Erythroblast (primary cell): Measurements from ENCODE around the gene GAS6.
"Not testable (repeated sequence)": the region's sequence is repeated elsewhere in the genome, so short reads cannot be mapped to it uniquely, and the experiment has no call there.

Experiments used
- DNase-seq, 2 experiments: peaks; one replicate each; lab custom pipeline; 2025; lab: John Stamatoyannopoulos, UW
- GATA1 ChIP-seq: IDR thresholded peaks from 2 replicates; pipeline ENCODE4 v1.6.1; 2011; ENCODE audit warnings: low read depth, mild to moderate bottlenecking, control low read depth, low read length, moderate library complexity
- POLR2A ChIP-seq: IDR thresholded peaks from 2 replicates; pipeline ENCODE4 v1.6.1; 2011; ENCODE audit warnings: mild to moderate bottlenecking, low read length

Gene GAS6

DNA sequence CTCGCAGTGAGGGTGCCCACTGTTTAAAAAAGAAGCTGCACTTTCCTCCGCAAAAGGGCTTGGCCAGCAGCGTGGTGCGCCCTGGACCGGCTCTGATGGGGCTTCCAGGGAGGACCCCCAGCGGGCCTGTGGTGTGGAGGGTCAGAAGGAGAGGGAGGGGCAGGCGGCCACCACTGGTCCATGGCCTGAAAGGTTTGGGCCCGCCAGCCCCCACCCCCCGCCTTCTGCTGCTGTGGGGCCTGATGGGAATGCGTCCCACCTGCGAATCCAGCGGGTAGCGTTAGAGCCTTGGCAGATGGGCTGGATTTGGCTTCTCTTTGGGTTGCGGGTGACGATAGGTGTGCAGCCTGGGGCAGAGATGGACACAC, 70.2 kb downstream of the GAS6 start:
- no peak for TF ChIP-seq GATA1
- TF ChIP-seq POLR2A, result no peak
- no peak for DNase-seq

DNA sequence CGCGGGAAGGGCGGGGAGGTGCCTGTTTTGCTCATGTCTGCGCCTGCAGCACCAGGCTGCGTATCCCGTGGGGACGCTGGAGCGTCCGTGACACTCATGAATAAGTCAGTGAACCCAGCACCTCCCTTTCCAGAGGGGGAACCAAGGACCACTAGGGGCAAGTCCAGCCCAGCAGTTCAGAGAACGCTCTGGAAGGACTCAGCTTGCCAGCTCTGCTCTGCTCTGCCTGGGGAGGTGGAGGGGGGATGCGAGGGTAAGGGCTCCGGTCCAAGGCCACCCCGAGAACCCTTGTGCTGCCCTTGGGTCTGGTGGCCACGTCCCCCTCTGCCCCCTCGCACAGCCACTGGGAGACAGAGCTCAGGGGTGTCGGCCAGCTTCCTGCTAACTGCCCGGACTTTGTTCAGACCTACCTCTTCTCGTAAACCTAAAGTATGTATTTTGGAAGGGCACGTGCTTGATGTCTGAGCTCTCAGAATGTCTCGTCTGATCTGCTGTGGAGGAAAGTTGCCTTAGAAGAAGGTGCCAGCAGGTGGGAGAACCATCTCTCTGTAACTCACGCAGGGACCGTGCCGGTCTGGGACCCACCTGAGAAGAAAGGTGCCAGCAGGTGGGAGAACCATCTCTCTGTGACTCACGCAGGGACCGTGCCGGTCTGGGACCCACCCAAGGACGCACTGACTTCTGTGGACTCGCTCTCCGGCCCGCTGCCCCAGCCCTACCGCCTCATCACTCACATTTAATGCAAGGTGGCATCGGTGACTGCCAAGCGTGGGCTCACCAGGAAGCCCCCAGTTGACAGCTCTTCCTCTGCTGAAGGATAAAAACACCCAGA, 70.8 kb downstream of the GAS6 start:
- no peak for TF ChIP-seq POLR2A
- no peak for DNase-seq

GRCh38 chr13:113792236-113792770, 71.6 kb downstream of the GAS6 start:
- TF ChIP-seq POLR2A, result no peak
- no peak for TF ChIP-seq GATA1
- DNase-seq, result no peak

- DNase-seq, result no peak
- TF ChIP-seq POLR2A (no peak), GATA1 (no peak)
These were observed 72.1 kb downstream of the GAS6 start for GRCh38 chr13:113791761-113792160.

GRCh38 chr13:113791226-113791625, 72.7 kb downstream of the GAS6 start:
- TF ChIP-seq GATA1, result no peak
- TF ChIP-seq POLR2A, result no peak
- no peak for DNase-seq

DNA sequence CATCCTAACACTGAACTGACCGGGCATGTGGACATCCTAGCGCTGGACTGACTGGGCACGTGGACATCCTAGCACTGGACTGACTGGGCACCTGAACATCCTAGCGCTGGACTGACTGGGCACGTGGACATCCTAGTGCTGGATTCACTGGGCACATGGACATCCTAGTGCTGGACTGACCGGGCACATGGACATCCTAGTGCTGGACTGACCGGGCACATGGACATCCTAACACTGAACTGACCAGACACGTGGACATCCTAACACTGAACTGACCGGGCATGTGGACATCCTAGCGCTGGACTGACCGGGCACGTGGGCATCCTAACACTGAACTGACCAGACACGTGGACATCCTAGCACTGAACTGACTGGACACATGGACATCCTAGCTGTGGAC, 73.9 kb downstream of the GAS6 start:
- DNase-seq, result not testable (repeated sequence)

GRCh38 chr13:113789167-113789566, 74.7 kb downstream of the GAS6 start:
- TF ChIP-seq POLR2A (no peak), GATA1 (no peak)
- no peak for DNase-seq

GRCh38 chr13:113788413-113789135, 75.3 kb downstream of the GAS6 start:
- no peak for DNase-seq
- TF ChIP-seq POLR2A (no peak), GATA1 (no peak)

DNA sequence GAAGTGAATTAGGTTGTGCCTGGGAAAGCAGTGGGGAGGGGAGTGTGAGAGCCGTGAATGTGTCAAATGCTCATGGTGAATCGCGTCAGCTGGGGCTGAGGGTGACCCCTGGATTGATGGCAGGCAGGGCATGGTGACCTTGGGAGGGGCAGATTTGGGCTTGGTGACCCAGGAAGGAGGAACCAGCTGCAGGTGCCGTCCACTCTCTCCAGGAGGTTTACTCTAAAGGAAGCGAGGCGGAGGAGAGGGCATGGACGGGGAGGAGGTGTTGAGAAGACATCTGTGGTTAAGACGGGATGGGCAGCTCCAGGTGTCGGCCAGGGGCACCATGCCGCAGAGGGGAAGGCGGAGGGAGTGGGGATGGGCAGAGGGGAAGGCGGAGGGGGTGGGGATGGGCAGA, 76.2 kb downstream of the GAS6 start:
- DNase-seq, result no peak
- TF ChIP-seq POLR2A (no peak), GATA1 (no peak)

- TF ChIP-seq POLR2A (no peak), GATA1 (no peak)
- no peak for DNase-seq
These were observed 77.5 kb downstream of the GAS6 start for GRCh38 chr13:113786262-113786841.

DNA sequence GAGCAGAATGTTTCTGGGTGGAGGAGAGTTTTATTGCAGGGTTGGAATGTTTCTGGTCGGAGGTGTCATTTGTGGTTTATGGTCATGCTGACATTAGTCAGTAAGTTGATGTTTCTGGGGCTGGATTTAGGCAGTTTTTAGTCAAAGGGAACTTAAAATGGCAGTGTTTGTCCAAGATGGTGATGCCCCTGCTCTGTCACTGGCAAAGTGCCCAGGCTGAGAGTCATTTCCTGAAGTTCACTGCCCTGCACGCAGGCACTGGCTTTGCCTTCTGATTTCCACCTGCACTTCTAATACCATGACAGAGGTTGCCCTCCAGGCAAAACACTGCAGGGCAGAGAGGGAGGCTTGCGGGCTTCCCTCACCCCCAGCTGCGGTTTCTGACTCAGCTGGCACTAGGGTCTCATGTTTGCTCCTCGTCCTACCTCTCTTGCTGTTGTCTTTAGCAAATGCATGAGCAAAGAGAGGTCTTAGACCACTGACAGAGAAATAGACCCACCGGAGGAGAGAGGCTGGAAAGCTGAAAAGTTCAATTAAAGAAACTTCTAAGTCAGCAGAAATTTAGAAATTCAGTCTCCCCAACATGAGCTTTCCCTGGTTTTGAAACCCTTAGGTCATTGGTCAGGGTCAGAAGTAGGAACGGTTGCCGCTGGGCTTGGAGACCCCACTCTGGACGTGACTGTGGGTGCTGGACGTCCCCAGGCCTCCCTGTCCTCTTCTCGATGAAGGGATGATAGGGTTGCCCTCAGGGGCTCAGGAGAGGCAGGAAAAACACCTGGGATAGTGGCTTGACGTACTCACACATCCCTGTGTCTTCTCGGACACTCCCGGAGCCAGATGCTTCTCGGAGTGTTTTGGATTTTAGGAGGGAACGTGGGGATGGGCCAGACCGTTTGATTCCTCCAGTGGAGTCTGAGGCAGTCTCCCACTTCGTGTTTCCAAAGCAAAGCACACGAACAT, 78.5 kb downstream of the GAS6 start:
- no peak for TF ChIP-seq GATA1
- TF ChIP-seq POLR2A, result no peak
- DNase-seq, result no peak

GRCh38 chr13:113784645-113785024, 79.2 kb downstream of the GAS6 start:
- DNase-seq, result no peak
- no peak for TF ChIP-seq GATA1

DNA sequence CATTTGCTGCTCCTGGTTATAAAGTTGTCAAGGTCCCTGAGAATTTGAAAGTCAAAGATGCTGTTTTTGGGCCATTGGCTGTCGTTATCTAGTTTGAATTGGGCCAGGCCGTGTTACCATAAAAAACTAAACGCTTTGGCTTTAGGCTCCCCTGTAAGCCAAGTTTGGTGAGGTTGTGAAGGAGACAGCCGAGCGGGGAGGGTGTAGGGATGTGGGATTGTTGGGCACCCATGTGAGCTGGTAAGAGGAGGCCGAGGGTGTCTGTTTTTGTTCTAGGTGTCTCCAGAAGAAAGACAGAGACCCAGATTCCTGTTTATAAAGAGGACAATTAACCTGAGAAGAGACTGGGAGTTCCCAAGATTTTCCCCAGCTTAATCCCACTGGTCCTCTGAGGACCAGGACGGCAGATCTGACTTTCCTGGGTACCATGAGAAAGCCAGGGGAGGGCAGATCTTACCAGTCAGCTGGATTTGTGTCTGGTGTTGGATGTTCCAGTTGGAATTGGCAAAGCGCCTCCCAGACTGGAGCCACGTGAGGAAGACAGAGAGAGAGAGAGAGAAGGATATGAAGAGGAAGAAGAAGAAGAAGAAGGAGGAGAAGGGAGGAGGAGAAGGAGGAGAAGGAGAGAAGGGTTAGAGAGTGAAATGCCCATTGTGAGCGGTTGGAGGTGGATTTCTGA, 79.8 kb downstream of the GAS6 start:
- TF ChIP-seq POLR2A (no peak), GATA1 (no peak)
- DNase-seq, result no peak
